PFSK-1 (cell line): ENCODE results near the gene PFKP.

Experiments used
- FOXP2 ChIP-seq: optimal IDR thresholded peaks from 2 replicates; pipeline ENCODE3; 2011; ENCODE audit warnings: borderline replicate concordance, control low read depth, inconsistent platforms; ENCODE audit not compliant: insufficient read depth; ENCODE audit errors: extremely low read length, extremely low read depth
- POLR2AphosphoS5 ChIP-seq: IDR thresholded peaks from 2 replicates; pipeline ENCODE4 v1.6.1; 2012; ENCODE audit warnings: low read depth, mild to moderate bottlenecking, control low read depth, low read length, moderate library complexity
- REST ChIP-seq, 2 experiments: IDR thresholded peaks; 2 replicates each; pipeline versions ENCODE4 v1.6.1 to v1.8.0; 2011 to 2012; ENCODE audit warnings: low read depth in 2 of 2, low read length in 2 of 2, control low read depth in 1 of 2, inconsistent platforms in 1 of 2, mild to moderate bottlenecking in 1 of 2, moderate library complexity in 1 of 2; ENCODE audit not compliant: insufficient read depth in 1 of 2
- SIN3A ChIP-seq: IDR thresholded peaks from 2 replicates; pipeline ENCODE4 v1.6.1; 2012; ENCODE audit warnings: mild to moderate bottlenecking, low read length, moderate library complexity, borderline replicate concordance; ENCODE audit not compliant: insufficient read depth
- TAF1 ChIP-seq: IDR thresholded peaks from 2 replicates; pipeline ENCODE4 v1.6.1; 2012; ENCODE audit warnings: low read length, control low read depth, borderline replicate concordance; ENCODE audit not compliant: insufficient read depth

The PFKP gene

GRCh38 chr10:3085785-3086567 is 18.6 kb downstream of the PFKP start:
- TF ChIP-seq REST (IDR thresholded peaks at IDR 0.05; ENCODE audit: insufficient read depth in 1 of 2, low read depth in 2 of 2, low read length in 2 of 2) (no peak), SIN3A (no peak), POLR2AphosphoS5 (no peak), TAF1 (no peak), FOXP2 (no peak)

- no peak for TF ChIP-seq REST (IDR thresholded peaks at IDR 0.05; ENCODE audit: insufficient read depth in 1 of 2, low read depth in 2 of 2, low read length in 2 of 2)
- no peak for TF ChIP-seq POLR2AphosphoS5
- TF ChIP-seq TAF1: no peak
- TF ChIP-seq SIN3A: no peak
- TF ChIP-seq FOXP2: no peak
Observed at GRCh38 chr10:3090388-3090787, 23.0 kb downstream of the PFKP start.

GRCh38 chr10:3090914-3091787 is 23.8 kb downstream of the PFKP start:
- TF ChIP-seq FOXP2 (no peak), REST (IDR thresholded peaks at IDR 0.05; ENCODE audit: insufficient read depth in 1 of 2, low read depth in 2 of 2, low read length in 2 of 2) (no peak), TAF1 (no peak), POLR2AphosphoS5 (no peak), SIN3A (no peak)

- TF ChIP-seq POLR2AphosphoS5 (no peak), SIN3A (no peak), FOXP2 (no peak), REST (IDR thresholded peaks at IDR 0.05; ENCODE audit: insufficient read depth in 1 of 2, low read depth in 2 of 2, low read length in 2 of 2) (no peak), TAF1 (no peak)
Observed at GRCh38 chr10:3091921-3092320, 24.6 kb downstream of the PFKP start.
